ENCODE results near the gene SIM2.

Gene SIM2

GRCh38 chr21:36702622-36702968 lies 3.7 kb downstream of the SIM2 start:
- Histone ChIP-seq H3K4me3 (ENCODE audit: low read depth in 1 of 2, low read length in 2 of 2) (no peak overlapping the region), H3K9me3 (ENCODE audit: control insufficient read depth in 1 of 2, low read length in 2 of 2) (no peaks in the 10 kb centered on the region), H3K27me3 (ENCODE audit: low read depth, low read length) (peaks cover 87% of the 10 kb centered on the region), H3K27ac (ENCODE audit: low read length) (no peak overlapping the region), H3K4me1 (ENCODE audit: control insufficient read depth in 1 of 2, insufficient read depth in 2 of 2, low read length in 2 of 2) (peaks cover 0 to 73% of the 10 kb centered on the region in 2 donors), H3K36me3 (ENCODE audit: control insufficient read depth in 1 of 2, insufficient read depth in 2 of 2, low read length in 2 of 2) (no peaks in the 10 kb centered on the region)

GRCh38 chr21:36703123-36703522 lies 4.2 kb downstream of the SIM2 start:
- Histone ChIP-seq H3K4me3 (ENCODE audit: low read depth in 1 of 2, low read length in 2 of 2) (no peak overlapping the region), H3K27me3 (ENCODE audit: low read depth, low read length) (peaks cover 86% of the 10 kb centered on the region), H3K36me3 (ENCODE audit: control insufficient read depth in 1 of 2, insufficient read depth in 2 of 2, low read length in 2 of 2) (no peaks in the 10 kb centered on the region), H3K4me1 (ENCODE audit: control insufficient read depth in 1 of 2, insufficient read depth in 2 of 2, low read length in 2 of 2) (peaks cover 0 to 73% of the 10 kb centered on the region in 2 donors), H3K9me3 (ENCODE audit: control insufficient read depth in 1 of 2, low read length in 2 of 2) (no peaks in the 10 kb centered on the region), H3K27ac (ENCODE audit: low read length) (no peak overlapping the region)

- Histone ChIP-seq H3K36me3 (ENCODE audit: control insufficient read depth in 1 of 2, insufficient read depth in 2 of 2, low read length in 2 of 2) (no peaks in the 10 kb centered on the region), H3K4me1 (ENCODE audit: control insufficient read depth in 1 of 2, insufficient read depth in 2 of 2, low read length in 2 of 2) (peaks cover 0 to 73% of the 10 kb centered on the region in 2 donors), H3K27me3 (ENCODE audit: low read depth, low read length) (peaks cover 87% of the 10 kb centered on the region), H3K27ac (ENCODE audit: low read length) (no peak overlapping the region), H3K4me3 (ENCODE audit: low read depth in 1 of 2, low read length in 2 of 2) (no peak overlapping the region), H3K9me3 (ENCODE audit: control insufficient read depth in 1 of 2, low read length in 2 of 2) (no peaks in the 10 kb centered on the region)
Measured at GRCh38 chr21:36703626-36704280, 4.8 kb downstream of the SIM2 start.

GRCh38 chr21:36704281-36704957 lies 5.5 kb downstream of the SIM2 start:
- Histone ChIP-seq H3K27ac (ENCODE audit: low read length) (no peak overlapping the region), H3K4me3 (ENCODE audit: low read depth in 1 of 2, low read length in 2 of 2) (peak overlapping the region in 1 of 2 donors; percentile 45), H3K9me3 (ENCODE audit: control insufficient read depth in 1 of 2, low read length in 2 of 2) (no peaks in the 10 kb centered on the region), H3K4me1 (ENCODE audit: control insufficient read depth in 1 of 2, insufficient read depth in 2 of 2, low read length in 2 of 2) (peaks cover 0 to 74% of the 10 kb centered on the region in 2 donors), H3K27me3 (ENCODE audit: low read depth, low read length) (peaks cover 89% of the 10 kb centered on the region), H3K36me3 (ENCODE audit: control insufficient read depth in 1 of 2, insufficient read depth in 2 of 2, low read length in 2 of 2) (no peaks in the 10 kb centered on the region)

- H3K4me3 ChIP-seq (ENCODE audit: low read depth in 1 of 2, low read length in 2 of 2), result peak overlapping the region in 1 of 2 donors; percentile 45
Measured at GRCh38 chr21:36704958-36705678, 6.2 kb downstream of the SIM2 start.

GRCh38 chr21:36705679-36706481 lies 7.0 kb downstream of the SIM2 start:
- Histone ChIP-seq H3K9me3 (ENCODE audit: control insufficient read depth in 1 of 2, low read length in 2 of 2) (no peaks in the 10 kb centered on the region), H3K27me3 (ENCODE audit: low read depth, low read length) (peaks cover 99% of the 10 kb centered on the region), H3K4me3 (ENCODE audit: low read depth in 1 of 2, low read length in 2 of 2) (no peak overlapping the region), H3K4me1 (ENCODE audit: control insufficient read depth in 1 of 2, insufficient read depth in 2 of 2, low read length in 2 of 2) (peaks cover 0 to 71% of the 10 kb centered on the region in 2 donors), H3K27ac (ENCODE audit: low read length) (no peak overlapping the region), H3K36me3 (ENCODE audit: control insufficient read depth in 1 of 2, insufficient read depth in 2 of 2, low read length in 2 of 2) (no peaks in the 10 kb centered on the region)

More at GRCh38 chr21:36704958-36705678, 6.2 kb downstream of the SIM2 start:
- Histone ChIP-seq H3K36me3 (ENCODE audit: control insufficient read depth in 1 of 2, insufficient read depth in 2 of 2, low read length in 2 of 2) (no peaks in the 10 kb centered on the region), H3K4me1 (ENCODE audit: control insufficient read depth in 1 of 2, insufficient read depth in 2 of 2, low read length in 2 of 2) (peaks cover 0 to 72% of the 10 kb centered on the region in 2 donors), H3K9me3 (ENCODE audit: control insufficient read depth in 1 of 2, low read length in 2 of 2) (no peaks in the 10 kb centered on the region), H3K27me3 (ENCODE audit: low read depth, low read length) (peaks cover 96% of the 10 kb centered on the region), H3K27ac (ENCODE audit: low read length) (no peak overlapping the region)

GRCh38 chr21:36706482-36706852 lies 7.6 kb downstream of the SIM2 start:
- no peaks in the 10 kb centered on the region for H3K9me3 ChIP-seq (ENCODE audit: control insufficient read depth in 1 of 2, low read length in 2 of 2)
- H3K4me3 ChIP-seq (ENCODE audit: low read depth in 1 of 2, low read length in 2 of 2), result no peak overlapping the region
- H3K27me3 ChIP-seq (ENCODE audit: low read depth, low read length), result peaks cover 99% of the 10 kb centered on the region
- peaks cover 0 to 65% of the 10 kb centered on the region in 2 donors for H3K4me1 ChIP-seq (ENCODE audit: control insufficient read depth in 1 of 2, insufficient read depth in 2 of 2, low read length in 2 of 2)
- no peak overlapping the region for H3K27ac ChIP-seq (ENCODE audit: low read length)
- H3K36me3 ChIP-seq (ENCODE audit: control insufficient read depth in 1 of 2, insufficient read depth in 2 of 2, low read length in 2 of 2), result no peaks in the 10 kb centered on the region

GRCh38 chr21:36706951-36707762 lies 8.2 kb downstream of the SIM2 start:
- no peaks in the 10 kb centered on the region for H3K36me3 ChIP-seq (ENCODE audit: control insufficient read depth in 1 of 2, insufficient read depth in 2 of 2, low read length in 2 of 2)
- no peak overlapping the region for H3K27ac ChIP-seq (ENCODE audit: low read length)
- H3K4me3 ChIP-seq (ENCODE audit: low read depth in 1 of 2, low read length in 2 of 2), result no peak overlapping the region
- no peaks in the 10 kb centered on the region for H3K9me3 ChIP-seq (ENCODE audit: control insufficient read depth in 1 of 2, low read length in 2 of 2)
- H3K27me3 ChIP-seq (ENCODE audit: low read depth, low read length), result peaks cover 98% of the 10 kb centered on the region
- peaks cover 0 to 61% of the 10 kb centered on the region in 2 donors for H3K4me1 ChIP-seq (ENCODE audit: control insufficient read depth in 1 of 2, insufficient read depth in 2 of 2, low read length in 2 of 2)

GRCh38 chr21:36707763-36708285 lies 8.9 kb downstream of the SIM2 start:
- Histone ChIP-seq H3K4me3 (ENCODE audit: low read depth in 1 of 2, low read length in 2 of 2) (peak overlapping the region in 1 of 2 donors; percentile 44), H3K9me3 (ENCODE audit: control insufficient read depth in 1 of 2, low read length in 2 of 2) (no peaks in the 10 kb centered on the region), H3K36me3 (ENCODE audit: control insufficient read depth in 1 of 2, insufficient read depth in 2 of 2, low read length in 2 of 2) (no peaks in the 10 kb centered on the region), H3K27ac (ENCODE audit: low read length) (no peak overlapping the region), H3K4me1 (ENCODE audit: control insufficient read depth in 1 of 2, insufficient read depth in 2 of 2, low read length in 2 of 2) (peaks cover 0 to 61% of the 10 kb centered on the region in 2 donors), H3K27me3 (ENCODE audit: low read depth, low read length) (peaks cover 97% of the 10 kb centered on the region)

- Histone ChIP-seq H3K4me1 (ENCODE audit: control insufficient read depth in 1 of 2, insufficient read depth in 2 of 2, low read length in 2 of 2) (peaks cover 0 to 61% of the 10 kb centered on the region in 2 donors), H3K4me3 (ENCODE audit: low read depth in 1 of 2, low read length in 2 of 2) (peak overlapping the region in 1 of 2 donors; percentile 44), H3K27ac (ENCODE audit: low read length) (no peak overlapping the region), H3K27me3 (ENCODE audit: low read depth, low read length) (peaks cover 90% of the 10 kb centered on the region), H3K36me3 (ENCODE audit: control insufficient read depth in 1 of 2, insufficient read depth in 2 of 2, low read length in 2 of 2) (no peaks in the 10 kb centered on the region), H3K9me3 (ENCODE audit: control insufficient read depth in 1 of 2, low read length in 2 of 2) (no peaks in the 10 kb centered on the region)
Measured at GRCh38 chr21:36708286-36709029, 9.5 kb downstream of the SIM2 start.

All from muscle layer of duodenum (tissue), 2 donors.